Astrocyte (in vitro differentiated cells and primary cell): ENCODE measurements around the gene TNFRSF8.

Experiments
- CTCF ChIP-seq: IDR thresholded peaks from 2 replicates; pipeline ENCODE4 v1.5.1; 2011; ENCODE audit warnings: low read depth, mild to moderate bottlenecking, inconsistent platforms, low read length, moderate library complexity; ENCODE audit not compliant: insufficient read depth
- EZH2 ChIP-seq: IDR thresholded peaks from 2 replicates; pipeline ENCODE4 v1.6.1; 2012; ENCODE audit warnings: mild to moderate bottlenecking, low read length, inconsistent platforms; ENCODE audit not compliant: insufficient read depth

DNA sequence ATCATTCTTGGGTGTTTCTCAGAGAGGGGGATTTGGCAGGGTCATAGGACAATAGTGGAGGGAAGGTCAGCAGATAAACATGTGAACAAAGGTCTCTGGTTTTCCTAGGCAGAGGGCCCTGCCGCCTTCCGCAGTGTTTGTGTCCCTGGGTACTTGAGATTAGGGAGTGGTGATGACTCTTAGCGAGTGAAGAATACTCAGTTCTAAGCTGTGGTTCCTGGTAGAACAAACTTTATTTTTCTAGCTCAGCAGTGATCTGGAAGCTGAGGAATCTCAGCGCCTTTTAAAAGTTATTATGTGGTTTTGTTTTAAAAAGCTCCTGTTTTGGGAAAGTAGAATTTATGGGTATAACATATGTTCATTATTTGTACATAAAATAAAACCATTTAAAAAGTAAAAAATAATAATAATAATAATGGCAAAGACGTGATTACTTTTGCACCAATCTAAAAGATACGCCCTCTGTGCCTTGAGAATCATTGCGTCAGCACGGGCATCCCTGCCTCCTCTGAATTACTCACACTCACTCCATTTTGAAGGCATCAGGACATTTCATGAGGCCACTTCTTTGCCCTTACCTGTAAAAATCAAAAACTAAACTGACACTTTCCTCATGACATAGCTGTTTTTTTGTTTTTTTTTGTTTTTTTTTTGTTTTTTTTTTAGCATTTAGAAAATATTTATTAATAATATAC lies 74.0 kb downstream of the TNFRSF8 start:
- TF ChIP-seq CTCF (no peak), EZH2 (no peak)
